GM12873 (cell line): Measurements from ENCODE around the gene SLC47A2.
A peak's percentile ranks its signal among the peaks of the same experiment; 100 is the strongest.

Experiments used
- TF ChIP-seq, protein P1 (sequence below): IDR thresholded peaks from 2 replicates; pipeline ENCODE4 v1.5.1; 2012; ENCODE audit warnings: low read depth, mild to moderate bottlenecking, moderate library complexity, low read length, control low read depth; ENCODE audit not compliant: insufficient read depth; ENCODE audit errors: missing control alignments

SLC47A2 gene

DNA sequence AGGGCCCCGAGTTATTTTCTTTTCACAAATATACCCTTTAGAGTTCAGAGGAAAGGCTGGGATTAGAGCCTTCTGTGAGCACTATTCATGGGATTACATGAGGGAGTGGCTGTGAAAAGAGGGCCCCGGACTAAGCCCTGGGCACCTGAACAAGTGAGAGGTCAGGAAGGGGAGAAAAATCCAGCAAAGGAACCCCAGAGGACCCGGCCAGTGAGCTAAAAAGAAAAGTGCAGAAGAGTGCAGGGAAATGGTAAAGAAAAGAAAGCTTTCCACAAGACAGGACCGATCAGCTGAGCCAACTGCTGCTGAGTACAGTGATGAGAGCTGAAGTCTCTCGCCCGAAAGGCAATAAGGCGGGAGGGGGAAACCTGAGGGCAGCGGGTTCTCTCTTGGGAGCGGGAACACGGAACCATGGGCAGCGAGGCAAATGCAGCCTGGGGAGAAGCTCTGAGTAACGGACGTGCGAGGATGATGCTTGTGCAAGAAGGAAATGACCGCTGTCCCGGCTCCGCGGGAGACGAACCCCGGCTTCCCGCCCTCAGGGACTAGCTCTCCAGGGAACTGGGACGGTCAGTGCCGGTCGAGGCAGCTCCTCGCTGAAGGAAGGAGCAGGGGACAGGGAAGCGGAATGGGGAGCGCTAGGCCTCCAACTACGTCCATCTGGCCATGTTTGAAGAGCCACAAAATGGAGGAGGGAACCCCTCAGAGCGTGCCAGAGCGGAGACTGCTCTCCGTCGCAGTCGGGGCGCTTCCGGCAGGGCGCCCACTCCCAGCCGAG, 68.5 kb downstream of the SLC47A2 start:
- TF ChIP-seq, protein P1, sequence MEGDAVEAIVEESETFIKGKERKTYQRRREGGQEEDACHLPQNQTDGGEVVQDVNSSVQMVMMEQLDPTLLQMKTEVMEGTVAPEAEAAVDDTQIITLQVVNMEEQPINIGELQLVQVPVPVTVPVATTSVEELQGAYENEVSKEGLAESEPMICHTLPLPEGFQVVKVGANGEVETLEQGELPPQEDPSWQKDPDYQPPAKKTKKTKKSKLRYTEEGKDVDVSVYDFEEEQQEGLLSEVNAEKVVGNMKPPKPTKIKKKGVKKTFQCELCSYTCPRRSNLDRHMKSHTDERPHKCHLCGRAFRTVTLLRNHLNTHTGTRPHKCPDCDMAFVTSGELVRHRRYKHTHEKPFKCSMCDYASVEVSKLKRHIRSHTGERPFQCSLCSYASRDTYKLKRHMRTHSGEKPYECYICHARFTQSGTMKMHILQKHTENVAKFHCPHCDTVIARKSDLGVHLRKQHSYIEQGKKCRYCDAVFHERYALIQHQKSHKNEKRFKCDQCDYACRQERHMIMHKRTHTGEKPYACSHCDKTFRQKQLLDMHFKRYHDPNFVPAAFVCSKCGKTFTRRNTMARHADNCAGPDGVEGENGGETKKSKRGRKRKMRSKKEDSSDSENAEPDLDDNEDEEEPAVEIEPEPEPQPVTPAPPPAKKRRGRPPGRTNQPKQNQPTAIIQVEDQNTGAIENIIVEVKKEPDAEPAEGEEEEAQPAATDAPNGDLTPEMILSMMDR, result no peak

DNA sequence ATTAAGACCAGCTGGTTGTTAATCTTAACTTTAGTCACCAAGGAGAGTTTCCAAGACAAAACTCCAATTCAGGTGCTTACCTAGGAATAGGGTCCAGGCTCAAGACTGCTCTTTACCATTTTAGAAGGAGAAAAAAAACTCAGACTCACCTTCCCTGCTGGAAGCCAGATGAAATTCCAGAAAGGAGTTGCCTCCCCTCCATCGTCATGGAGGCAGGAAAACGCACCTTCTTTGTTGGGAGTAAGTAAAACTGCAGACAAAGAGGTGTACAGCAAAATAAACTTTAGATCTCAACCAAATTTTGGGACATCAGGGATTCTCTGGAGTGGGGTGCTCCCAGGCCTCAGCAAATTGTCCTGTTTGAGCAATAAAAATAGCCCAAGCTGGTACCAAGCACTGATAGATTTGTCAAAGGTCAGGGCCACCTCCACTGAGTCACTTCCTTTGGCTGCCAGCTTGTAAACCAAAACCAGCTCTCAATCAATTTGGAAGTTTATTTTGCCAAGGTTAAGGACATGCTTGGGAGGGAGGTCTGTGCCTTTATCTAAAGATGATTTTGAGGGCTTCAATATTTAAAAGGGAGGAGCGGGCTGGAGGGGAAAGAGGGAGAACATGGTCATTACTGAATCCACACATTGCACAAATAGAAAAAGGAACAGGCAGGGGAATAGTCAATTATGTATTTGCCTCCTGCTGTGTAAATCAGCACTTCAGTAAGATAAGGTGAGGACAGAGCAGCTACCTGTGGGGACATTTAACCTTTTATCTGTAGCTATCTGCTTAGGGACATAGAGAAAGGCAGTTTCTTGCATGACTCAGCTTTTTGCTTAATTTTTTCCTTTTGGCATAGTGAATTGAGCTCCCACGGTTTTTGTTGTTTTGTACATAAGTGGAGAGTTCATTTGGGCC, 69.3 kb downstream of the SLC47A2 start:
- TF ChIP-seq, protein P1, result no peak

DNA sequence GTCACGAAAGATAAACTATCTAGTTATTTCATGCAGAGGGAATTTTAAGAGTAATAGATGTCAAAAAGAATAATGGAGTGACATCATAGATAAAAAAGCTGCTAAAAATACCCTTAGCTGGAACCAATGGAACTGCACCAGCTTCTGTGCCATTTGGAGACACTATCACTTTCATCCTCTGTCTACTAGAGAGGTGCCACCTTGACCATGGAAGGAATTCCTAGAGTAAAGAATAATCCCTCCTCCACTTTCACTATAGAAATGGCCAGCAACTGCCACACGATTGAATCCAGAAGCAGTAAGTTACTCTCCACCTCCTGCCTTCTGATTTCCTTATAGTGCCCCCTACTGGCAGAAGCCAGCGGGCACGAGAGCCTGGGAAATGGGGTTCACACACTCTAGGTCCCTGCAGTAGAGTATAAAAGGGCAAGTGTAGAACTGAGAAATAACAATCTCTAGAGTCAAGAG, 70.6 kb downstream of the SLC47A2 start:
- TF ChIP-seq, protein P1, result peak; percentile 76

DNA sequence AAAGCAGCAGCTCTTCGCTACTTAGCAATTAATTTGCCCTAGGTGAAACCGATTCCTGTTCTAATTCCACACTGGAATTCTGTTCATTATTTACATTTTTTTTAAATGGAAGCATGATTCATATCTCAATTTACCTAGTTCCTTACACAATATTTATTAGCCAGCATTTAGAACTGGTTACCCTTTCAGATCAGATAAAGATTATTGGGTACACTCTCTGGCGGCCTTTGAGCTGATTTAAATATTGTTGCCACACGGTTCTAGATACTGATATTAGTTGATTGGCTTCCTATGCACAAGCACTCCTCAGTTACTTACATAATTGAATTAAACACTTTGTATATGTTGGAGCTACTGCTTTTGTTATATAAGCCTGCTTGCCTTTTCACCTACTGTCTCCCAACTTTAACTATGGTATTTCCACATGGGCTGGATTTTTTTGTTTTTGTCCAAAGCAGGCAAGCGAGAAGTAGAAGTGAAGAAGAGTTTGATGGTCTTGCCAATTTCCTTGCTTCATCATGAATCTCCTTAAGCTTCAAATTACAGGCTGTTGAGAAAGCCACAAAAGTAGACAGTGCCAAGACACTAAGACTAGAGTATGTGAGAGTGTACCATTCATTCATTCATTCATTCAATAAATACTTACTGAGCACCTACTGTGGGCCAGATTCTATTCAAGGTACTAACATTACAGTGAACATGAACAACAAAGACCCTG, 71.7 kb downstream of the SLC47A2 start:
- TF ChIP-seq, protein P1, result no peak

DNA sequence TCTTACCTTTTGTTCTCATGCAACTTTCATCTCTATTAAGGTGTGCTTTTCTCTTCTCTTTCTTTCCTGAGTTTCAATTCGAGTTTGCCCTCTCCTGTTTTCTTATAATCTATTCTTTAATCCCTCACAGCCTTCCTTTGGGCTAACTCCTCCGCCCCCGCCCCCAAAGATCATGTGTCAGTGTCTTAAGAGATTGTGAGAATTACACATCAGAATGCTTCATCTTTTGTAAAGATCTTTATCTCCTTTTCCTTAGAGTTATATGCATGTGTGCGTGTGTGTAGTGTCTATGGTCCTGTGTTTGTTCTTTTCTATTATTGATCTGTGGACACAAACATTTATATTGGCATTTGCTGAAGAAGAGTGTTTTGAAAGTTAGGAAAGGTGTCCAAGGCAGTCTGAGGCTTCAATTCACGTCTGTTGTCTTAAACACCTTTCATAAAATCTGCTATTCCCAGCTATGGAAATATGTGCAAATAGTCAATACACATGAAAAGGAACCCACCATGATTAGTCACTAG, 74.0 kb downstream of the SLC47A2 start:
- TF ChIP-seq, protein P1, result no peak

DNA sequence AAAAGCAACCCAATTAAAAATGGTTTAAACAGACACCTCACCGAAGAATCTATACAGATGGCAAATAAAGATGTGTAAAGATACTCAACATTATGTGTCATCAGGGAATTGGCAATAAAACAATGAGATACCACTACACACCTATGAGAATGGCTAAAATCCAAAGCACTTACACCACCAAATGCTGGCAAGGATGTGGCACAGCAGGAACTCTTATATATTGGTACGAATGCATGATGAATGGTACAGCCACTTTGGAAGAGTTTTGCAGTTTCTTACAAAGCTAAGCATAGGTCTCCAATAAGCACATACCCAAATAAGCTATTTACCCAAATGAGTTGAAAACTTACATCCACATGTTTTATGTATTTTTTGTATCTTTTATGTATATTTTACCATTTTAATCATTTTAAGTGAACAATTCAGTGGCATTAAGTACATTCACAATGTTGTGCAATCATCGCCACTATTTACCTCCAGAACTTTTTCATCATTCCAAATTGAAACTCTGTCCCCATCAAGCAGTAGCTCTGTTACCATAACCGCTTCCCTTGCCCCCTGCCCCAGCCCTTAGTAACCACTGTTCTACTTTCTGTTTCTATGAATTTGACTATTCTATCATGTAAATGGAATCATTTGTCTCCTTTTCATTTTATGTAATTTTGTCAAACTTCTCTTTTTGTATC, 74.6 kb downstream of the SLC47A2 start:
- TF ChIP-seq, protein P1, result no peak
